ENCODE measurements around the gene F3.

Gene F3

GRCh38 chr1:94537254-94537653 lies 4.3 kb downstream of the F3 start:
- Histone ChIP-seq H3K9me3 (ENCODE audit: control insufficient read depth, low read depth, low read length) (no peaks in the 10 kb centered on the region), H3K4me1 (ENCODE audit: control insufficient read depth, low read depth, low read length) (peaks cover 4% of the 10 kb centered on the region), H3K27ac (ENCODE audit: low read length) (no peak overlapping the region), H3K9ac (ENCODE audit: low read length) (no peak overlapping the region), H3K4me3 (ENCODE audit: low read length) (no peak overlapping the region), H3K36me3 (ENCODE audit: control insufficient read depth, low read depth, low read length) (peaks cover 18% of the 10 kb centered on the region), H3K27me3 (ENCODE audit: control insufficient read depth, insufficient read depth, low read length) (peaks cover 20% of the 10 kb centered on the region)

GRCh38 chr1:94535879-94536278 lies 5.7 kb downstream of the F3 start:
- H3K27me3 ChIP-seq (ENCODE audit: control insufficient read depth, insufficient read depth, low read length), result peaks cover 15% of the 10 kb centered on the region
- H3K4me1 ChIP-seq (ENCODE audit: control insufficient read depth, low read depth, low read length), result peaks cover 4% of the 10 kb centered on the region
- H3K4me3 ChIP-seq (ENCODE audit: low read length), result no peak overlapping the region
- H3K9ac ChIP-seq (ENCODE audit: low read length), result no peak overlapping the region
- peaks cover 25% of the 10 kb centered on the region for H3K36me3 ChIP-seq (ENCODE audit: control insufficient read depth, low read depth, low read length)
- H3K27ac ChIP-seq (ENCODE audit: low read length), result no peak overlapping the region
- no peaks in the 10 kb centered on the region for H3K9me3 ChIP-seq (ENCODE audit: control insufficient read depth, low read depth, low read length)

DNA sequence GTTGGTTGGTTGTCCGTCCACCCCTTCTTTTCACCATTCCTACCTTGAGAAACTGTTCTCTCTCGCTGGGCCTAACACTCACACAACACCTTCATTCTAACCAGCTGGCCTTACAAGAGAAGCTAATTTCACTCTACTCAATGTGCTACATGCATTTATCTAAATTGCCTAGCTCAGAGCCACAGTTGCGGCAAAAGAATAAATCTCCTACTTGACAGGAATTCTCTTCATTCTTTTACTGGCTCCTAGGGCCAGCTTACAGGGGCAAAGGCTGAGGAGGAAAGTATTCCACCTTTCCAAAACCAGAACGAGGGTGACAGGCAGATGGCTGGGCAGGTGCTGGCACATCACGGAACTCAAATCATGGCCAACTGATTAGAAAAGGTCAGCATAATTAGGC lies 6.5 kb downstream of the F3 start:
- Histone ChIP-seq H3K27me3 (ENCODE audit: control insufficient read depth, insufficient read depth, low read length) (peaks cover 7% of the 10 kb centered on the region), H3K9ac (ENCODE audit: low read length) (no peak overlapping the region), H3K9me3 (ENCODE audit: control insufficient read depth, low read depth, low read length) (no peaks in the 10 kb centered on the region), H3K36me3 (ENCODE audit: control insufficient read depth, low read depth, low read length) (peaks cover 31% of the 10 kb centered on the region), H3K4me3 (ENCODE audit: low read length) (no peak overlapping the region), H3K27ac (ENCODE audit: low read length) (no peak overlapping the region), H3K4me1 (ENCODE audit: control insufficient read depth, low read depth, low read length) (no peaks in the 10 kb centered on the region)

DNA sequence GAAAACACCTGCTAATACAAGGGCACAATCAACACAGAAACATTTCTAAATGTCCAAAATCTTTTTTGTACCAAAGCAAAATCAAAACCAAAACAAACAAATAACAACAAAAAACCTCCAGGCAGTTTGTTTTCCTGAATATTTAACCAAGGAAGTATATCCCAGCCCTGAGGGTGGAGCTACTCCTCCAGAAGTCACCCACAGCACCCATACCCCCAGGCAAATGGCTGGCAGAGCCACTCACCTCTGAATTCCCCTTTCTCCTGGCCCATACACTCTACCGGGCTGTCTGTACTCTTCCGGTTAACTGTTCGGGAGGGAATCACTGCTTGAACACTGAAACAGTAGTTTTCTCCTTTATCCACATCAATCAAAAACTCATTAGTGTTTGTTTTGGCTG lies 9.5 kb downstream of the F3 start:
- Histone ChIP-seq H3K9ac (ENCODE audit: low read length) (no peak overlapping the region), H3K4me3 (ENCODE audit: low read length) (no peak overlapping the region), H3K4me1 (ENCODE audit: control insufficient read depth, low read depth, low read length) (peaks cover 14% of the 10 kb centered on the region), H3K27me3 (ENCODE audit: control insufficient read depth, insufficient read depth, low read length) (no peaks in the 10 kb centered on the region), H3K9me3 (ENCODE audit: control insufficient read depth, low read depth, low read length) (no peaks in the 10 kb centered on the region), H3K27ac (ENCODE audit: low read length) (no peak overlapping the region), H3K36me3 (ENCODE audit: control insufficient read depth, low read depth, low read length) (peaks cover 31% of the 10 kb centered on the region)

GRCh38 chr1:94531664-94532063 lies 9.9 kb downstream of the F3 start:
- Histone ChIP-seq H3K4me3 (ENCODE audit: low read length) (no peak overlapping the region), H3K27me3 (ENCODE audit: control insufficient read depth, insufficient read depth, low read length) (no peaks in the 10 kb centered on the region), H3K9me3 (ENCODE audit: control insufficient read depth, low read depth, low read length) (no peaks in the 10 kb centered on the region), H3K27ac (ENCODE audit: low read length) (no peak overlapping the region), H3K36me3 (ENCODE audit: control insufficient read depth, low read depth, low read length) (peaks cover 31% of the 10 kb centered on the region), H3K9ac (ENCODE audit: low read length) (no peak overlapping the region), H3K4me1 (ENCODE audit: control insufficient read depth, low read depth, low read length) (peaks cover 14% of the 10 kb centered on the region)

- Histone ChIP-seq H3K4me3 (ENCODE audit: low read length) (no peak overlapping the region), H3K27me3 (ENCODE audit: control insufficient read depth, insufficient read depth, low read length) (no peaks in the 10 kb centered on the region), H3K4me1 (ENCODE audit: control insufficient read depth, low read depth, low read length) (peaks cover 14% of the 10 kb centered on the region), H3K9me3 (ENCODE audit: control insufficient read depth, low read depth, low read length) (no peaks in the 10 kb centered on the region), H3K27ac (ENCODE audit: low read length) (no peak overlapping the region), H3K36me3 (ENCODE audit: control insufficient read depth, low read depth, low read length) (peaks cover 25% of the 10 kb centered on the region), H3K9ac (ENCODE audit: low read length) (no peak overlapping the region)
Observed at GRCh38 chr1:94530373-94530878, 11.1 kb downstream of the F3 start.

- Histone ChIP-seq H3K9me3 (ENCODE audit: control insufficient read depth, low read depth, low read length) (no peaks in the 10 kb centered on the region), H3K27me3 (ENCODE audit: control insufficient read depth, insufficient read depth, low read length) (no peaks in the 10 kb centered on the region), H3K36me3 (ENCODE audit: control insufficient read depth, low read depth, low read length) (peaks cover 20% of the 10 kb centered on the region), H3K9ac (ENCODE audit: low read length) (no peak overlapping the region), H3K27ac (ENCODE audit: low read length) (no peak overlapping the region), H3K4me3 (ENCODE audit: low read length) (no peak overlapping the region), H3K4me1 (ENCODE audit: control insufficient read depth, low read depth, low read length) (peaks cover 14% of the 10 kb centered on the region)
Observed at GRCh38 chr1:94529416-94529815, 12.1 kb downstream of the F3 start.

GRCh38 chr1:94528826-94529225 lies 12.7 kb downstream of the F3 start:
- Histone ChIP-seq H3K4me1 (ENCODE audit: control insufficient read depth, low read depth, low read length) (peaks cover 14% of the 10 kb centered on the region), H3K27ac (ENCODE audit: low read length) (no peak overlapping the region)

DNA sequence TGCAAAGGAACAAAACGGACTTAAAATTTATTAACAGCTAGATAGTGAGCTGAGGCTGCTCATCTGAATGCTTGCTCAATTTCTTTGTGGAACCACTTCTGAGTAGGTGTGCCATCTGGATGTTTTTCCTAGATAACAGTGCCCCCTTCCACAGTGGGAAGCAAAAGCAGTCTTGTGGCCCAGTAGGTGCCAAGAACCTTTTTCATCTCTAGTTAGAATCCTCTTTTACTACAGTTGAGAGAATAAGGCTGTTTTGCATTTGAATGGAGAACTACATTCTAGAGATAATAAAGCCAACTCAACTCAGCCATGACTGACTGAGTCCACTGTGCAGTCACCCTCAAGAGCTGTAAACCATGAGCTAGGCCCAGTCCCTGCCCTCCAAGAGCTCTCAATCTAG lies 13.3 kb downstream of the F3 start:
- H3K4me3 ChIP-seq (ENCODE audit: low read length), result no peak overlapping the region
- H3K4me1 ChIP-seq (ENCODE audit: control insufficient read depth, low read depth, low read length), result peaks cover 14% of the 10 kb centered on the region
- H3K27me3 ChIP-seq (ENCODE audit: control insufficient read depth, insufficient read depth, low read length), result no peaks in the 10 kb centered on the region
- H3K36me3 ChIP-seq (ENCODE audit: control insufficient read depth, low read depth, low read length), result peaks cover 20% of the 10 kb centered on the region
- H3K9ac ChIP-seq (ENCODE audit: low read length), result no peak overlapping the region
- H3K9me3 ChIP-seq (ENCODE audit: control insufficient read depth, low read depth, low read length), result no peaks in the 10 kb centered on the region
- no peak overlapping the region for H3K27ac ChIP-seq (ENCODE audit: low read length)

More at GRCh38 chr1:94528826-94529225, 12.7 kb downstream of the F3 start:
- Histone ChIP-seq H3K4me3 (ENCODE audit: low read length) (no peak overlapping the region), H3K9ac (ENCODE audit: low read length) (no peak overlapping the region), H3K27me3 (ENCODE audit: control insufficient read depth, insufficient read depth, low read length) (no peaks in the 10 kb centered on the region), H3K9me3 (ENCODE audit: control insufficient read depth, low read depth, low read length) (no peaks in the 10 kb centered on the region), H3K36me3 (ENCODE audit: control insufficient read depth, low read depth, low read length) (peaks cover 20% of the 10 kb centered on the region)

GRCh38 chr1:94527447-94528031 lies 14.0 kb downstream of the F3 start:
- no peaks in the 10 kb centered on the region for H3K9me3 ChIP-seq (ENCODE audit: control insufficient read depth, low read depth, low read length)
- no peak overlapping the region for H3K9ac ChIP-seq (ENCODE audit: low read length)
- no peaks in the 10 kb centered on the region for H3K27me3 ChIP-seq (ENCODE audit: control insufficient read depth, insufficient read depth, low read length)
- H3K36me3 ChIP-seq (ENCODE audit: control insufficient read depth, low read depth, low read length), result peaks cover 16% of the 10 kb centered on the region
- H3K4me3 ChIP-seq (ENCODE audit: low read length), result no peak overlapping the region
- no peak overlapping the region for H3K27ac ChIP-seq (ENCODE audit: low read length)
- H3K4me1 ChIP-seq (ENCODE audit: control insufficient read depth, low read depth, low read length), result peaks cover 14% of the 10 kb centered on the region

- Histone ChIP-seq H3K27ac (ENCODE audit: low read length) (no peak overlapping the region), H3K9ac (ENCODE audit: low read length) (no peak overlapping the region), H3K36me3 (ENCODE audit: control insufficient read depth, low read depth, low read length) (peaks cover 11% of the 10 kb centered on the region), H3K27me3 (ENCODE audit: control insufficient read depth, insufficient read depth, low read length) (no peaks in the 10 kb centered on the region), H3K9me3 (ENCODE audit: control insufficient read depth, low read depth, low read length) (no peaks in the 10 kb centered on the region), H3K4me3 (ENCODE audit: low read length) (no peak overlapping the region), H3K4me1 (ENCODE audit: control insufficient read depth, low read depth, low read length) (peaks cover 14% of the 10 kb centered on the region)
Observed at GRCh38 chr1:94526152-94526980, 15.2 kb downstream of the F3 start.

GRCh38 chr1:94524531-94524930 lies 17.0 kb downstream of the F3 start:
- no peak overlapping the region for H3K9ac ChIP-seq (ENCODE audit: low read length)
- H3K36me3 ChIP-seq (ENCODE audit: control insufficient read depth, low read depth, low read length), result peaks cover 3% of the 10 kb centered on the region
- H3K4me1 ChIP-seq (ENCODE audit: control insufficient read depth, low read depth, low read length), result peaks cover 14% of the 10 kb centered on the region
- H3K4me3 ChIP-seq (ENCODE audit: low read length), result no peak overlapping the region
- no peaks in the 10 kb centered on the region for H3K27me3 ChIP-seq (ENCODE audit: control insufficient read depth, insufficient read depth, low read length)
- H3K27ac ChIP-seq (ENCODE audit: low read length), result no peak overlapping the region
- H3K9me3 ChIP-seq (ENCODE audit: control insufficient read depth, low read depth, low read length), result no peaks in the 10 kb centered on the region
